Peyer's patch (tissue), 4 donors: ENCODE data around the gene ACSM6. TPM values are rescaled to one million over a fixed set of nuclear protein-coding genes. Genes with fewer than 3 reads are reported as not detected.
"Not testable (repeated sequence)": the region's sequence is repeated elsewhere in the genome, so short reads cannot be mapped to it uniquely, and the experiment has no call there.

Experiments used
- DNase-seq, 3 donors: peaks; one replicate each; pipeline ENCODE4 v3.0.0-alpha.2; 2017 to 2019
- H3K27ac ChIP-seq, 4 donors: fragments of 200-600 bp; sonication (generic); one replicate each; pipeline ENCODE4 v1.5.1; 2016 to 2019
- H3K27me3 ChIP-seq, 2 donors: fragments of 200-600 bp; sonication (generic); one replicate each; pipeline ENCODE4 v1.5.1; 2019
- H3K36me3 ChIP-seq, 3 donors: fragments of 200-600 bp; sonication (generic); one replicate each; pipeline ENCODE4 v1.5.1; 2016 to 2019
- H3K4me1 ChIP-seq, 4 donors: fragments of 200-600 bp; sonication (generic); one replicate each; pipeline ENCODE4 v1.5.1; 2016 to 2019
- H3K4me3 ChIP-seq, 4 donors: fragments of 200-600 bp; sonication (generic); 1 replicate in 3 of 4; 2 replicates in 1 of 4; pipeline ENCODE4 v1.5.1; 2016 to 2019; ENCODE audit warnings: mild to moderate bottlenecking in 1 of 4
- H3K9me3 ChIP-seq, 4 donors: fragments of 200-600 bp; sonication (generic); one replicate each; pipeline ENCODE4 v1.5.1; 2016 to 2019; ENCODE audit warnings: mild to moderate bottlenecking in 1 of 4
- POLR2A ChIP-seq, 2 donors: fragments of 450-650 bp; IDR thresholded peaks; one replicate each; pipeline ENCODE4 v1.5.1; 2017; ENCODE audit warnings: antibody characterized with exemption in 2 of 2, mild to moderate bottlenecking in 2 of 2, moderate library complexity in 2 of 2
- total RNA-seq, 4 donors: library from RNA; depleted of rRNA; stranded (reverse); fragments of >200 nt; gene quantifications; one replicate each; pipeline ENCODE4 v1.1.0, GENCODE V29; 2016
- TF ChIP-seq, protein P1 (sequence below), 6 experiments: fragments of 450-650 bp in 4 of 6; fragments of 200-600 bp in 2 of 6; sonication (generic) in 1 of 6; IDR thresholded peaks; one replicate each; pipeline ENCODE4 v1.5.1; 2017 to 2019; ENCODE audit warnings: antibody characterized with exemption in 6 of 6, mild to moderate bottlenecking in 3 of 6, moderate library complexity in 1 of 6

Gene ACSM6
- total RNA-seq, 4 donors from 2014 or later = not detected

GRCh38 chr10:95217476-95217875, 23.4 kb downstream of the ACSM6 start:
- Histone ChIP-seq H3K27me3 (no peaks in the 10 kb centered on the region), H3K27ac (no peak overlapping the region), H3K4me1 (no peaks in the 10 kb centered on the region), H3K4me3 (no peak overlapping the region), H3K36me3 (peaks cover 0 to 2% (median 0%) of the 10 kb centered on the region in 3 donors), H3K9me3 (no peaks in the 10 kb centered on the region)
- TF ChIP-seq POLR2A (IDR thresholded peaks at IDR 0.05) = no peak
- TF ChIP-seq, protein P1, sequence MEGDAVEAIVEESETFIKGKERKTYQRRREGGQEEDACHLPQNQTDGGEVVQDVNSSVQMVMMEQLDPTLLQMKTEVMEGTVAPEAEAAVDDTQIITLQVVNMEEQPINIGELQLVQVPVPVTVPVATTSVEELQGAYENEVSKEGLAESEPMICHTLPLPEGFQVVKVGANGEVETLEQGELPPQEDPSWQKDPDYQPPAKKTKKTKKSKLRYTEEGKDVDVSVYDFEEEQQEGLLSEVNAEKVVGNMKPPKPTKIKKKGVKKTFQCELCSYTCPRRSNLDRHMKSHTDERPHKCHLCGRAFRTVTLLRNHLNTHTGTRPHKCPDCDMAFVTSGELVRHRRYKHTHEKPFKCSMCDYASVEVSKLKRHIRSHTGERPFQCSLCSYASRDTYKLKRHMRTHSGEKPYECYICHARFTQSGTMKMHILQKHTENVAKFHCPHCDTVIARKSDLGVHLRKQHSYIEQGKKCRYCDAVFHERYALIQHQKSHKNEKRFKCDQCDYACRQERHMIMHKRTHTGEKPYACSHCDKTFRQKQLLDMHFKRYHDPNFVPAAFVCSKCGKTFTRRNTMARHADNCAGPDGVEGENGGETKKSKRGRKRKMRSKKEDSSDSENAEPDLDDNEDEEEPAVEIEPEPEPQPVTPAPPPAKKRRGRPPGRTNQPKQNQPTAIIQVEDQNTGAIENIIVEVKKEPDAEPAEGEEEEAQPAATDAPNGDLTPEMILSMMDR (IDR thresholded peaks at IDR 0.05) = no peak
- no peak for DNase-seq

DNA sequence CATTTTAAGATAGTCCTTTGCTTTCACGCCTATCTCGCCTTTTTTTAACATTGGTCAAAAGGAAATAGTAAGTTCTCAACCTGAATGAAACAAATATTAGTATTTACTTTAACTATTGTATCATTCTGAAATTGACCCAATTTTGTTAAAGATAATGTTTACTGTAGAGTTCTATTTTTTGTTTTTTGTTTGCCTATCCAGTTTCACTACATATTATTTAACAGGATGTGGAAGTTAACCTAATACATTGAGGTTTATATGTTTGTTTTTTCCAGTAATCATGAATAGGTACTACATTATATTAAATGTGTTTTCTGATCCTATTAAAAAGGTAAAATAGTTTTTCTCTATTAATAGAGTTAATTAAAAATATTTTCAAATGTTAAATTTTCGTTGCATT, 26.5 kb downstream of the ACSM6 start:
- H3K4me1 ChIP-seq = no peaks in the 10 kb centered on the region
- DNase-seq = no peak
- no peak overlapping the region for H3K4me3 ChIP-seq
- no peaks in the 10 kb centered on the region for H3K27me3 ChIP-seq
- peaks cover 0 to 2% (median 0%) of the 10 kb centered on the region in 3 donors for H3K36me3 ChIP-seq
- TF ChIP-seq, protein P1 (IDR thresholded peaks at IDR 0.05) = no peak
- no peak for TF ChIP-seq POLR2A (IDR thresholded peaks at IDR 0.05)
- H3K27ac ChIP-seq = no peak overlapping the region
- H3K9me3 ChIP-seq = no peaks in the 10 kb centered on the region

DNA sequence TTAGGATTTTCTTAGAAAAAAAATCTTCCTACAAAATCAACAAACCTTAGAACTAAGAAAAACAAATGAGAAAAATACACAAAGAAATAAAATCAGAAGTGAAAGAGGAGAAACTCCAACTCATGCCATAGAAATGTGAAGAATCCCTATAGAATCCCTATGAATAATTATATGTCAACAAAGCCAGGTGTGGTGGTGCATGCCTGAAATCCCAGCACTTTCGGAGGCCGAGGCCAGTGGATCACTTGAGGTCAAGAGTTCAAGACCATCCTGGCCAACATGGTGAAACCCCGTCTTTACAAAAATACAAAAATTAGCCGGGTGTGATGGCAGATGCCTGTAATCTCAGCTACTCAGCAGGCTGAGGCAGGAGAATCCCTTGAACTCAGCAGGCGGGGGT, 27.1 kb downstream of the ACSM6 start:
- DNase-seq = no peak
- Histone ChIP-seq H3K4me1 (no peaks in the 10 kb centered on the region), H3K4me3 (no peak overlapping the region), H3K27ac (no peak overlapping the region), H3K36me3 (peaks cover 0 to 2% (median 0%) of the 10 kb centered on the region in 3 donors), H3K9me3 (no peaks in the 10 kb centered on the region), H3K27me3 (no peaks in the 10 kb centered on the region)
- TF ChIP-seq, protein P1 (IDR thresholded peaks at IDR 0.05) = no peak
- TF ChIP-seq POLR2A (IDR thresholded peaks at IDR 0.05) = no peak

GRCh38 chr10:95225136-95225535, 31.1 kb downstream of the ACSM6 start:
- DNase-seq = no peak
- Histone ChIP-seq H3K4me3 (no peak overlapping the region), H3K36me3 (no peaks in the 10 kb centered on the region), H3K27ac (no peak overlapping the region), H3K9me3 (no peaks in the 10 kb centered on the region), H3K4me1 (no peaks in the 10 kb centered on the region), H3K27me3 (no peaks in the 10 kb centered on the region)
- TF ChIP-seq POLR2A (IDR thresholded peaks at IDR 0.05) = no peak
- TF ChIP-seq, protein P1 (IDR thresholded peaks at IDR 0.05) = no peak

GRCh38 chr10:95228934-95229723, 35.1 kb downstream of the ACSM6 start:
- not testable (repeated sequence) for H3K9me3 ChIP-seq, H3K4me3 ChIP-seq, H3K27ac ChIP-seq, DNase-seq, H3K4me1 ChIP-seq, H3K27me3 ChIP-seq
- peaks cover 0 to 12% (median 0%) of the 10 kb centered on the region in 3 donors for H3K36me3 ChIP-seq

GRCh38 chr10:95229724-95230627, 35.9 kb downstream of the ACSM6 start:
- no peak for DNase-seq

DNA sequence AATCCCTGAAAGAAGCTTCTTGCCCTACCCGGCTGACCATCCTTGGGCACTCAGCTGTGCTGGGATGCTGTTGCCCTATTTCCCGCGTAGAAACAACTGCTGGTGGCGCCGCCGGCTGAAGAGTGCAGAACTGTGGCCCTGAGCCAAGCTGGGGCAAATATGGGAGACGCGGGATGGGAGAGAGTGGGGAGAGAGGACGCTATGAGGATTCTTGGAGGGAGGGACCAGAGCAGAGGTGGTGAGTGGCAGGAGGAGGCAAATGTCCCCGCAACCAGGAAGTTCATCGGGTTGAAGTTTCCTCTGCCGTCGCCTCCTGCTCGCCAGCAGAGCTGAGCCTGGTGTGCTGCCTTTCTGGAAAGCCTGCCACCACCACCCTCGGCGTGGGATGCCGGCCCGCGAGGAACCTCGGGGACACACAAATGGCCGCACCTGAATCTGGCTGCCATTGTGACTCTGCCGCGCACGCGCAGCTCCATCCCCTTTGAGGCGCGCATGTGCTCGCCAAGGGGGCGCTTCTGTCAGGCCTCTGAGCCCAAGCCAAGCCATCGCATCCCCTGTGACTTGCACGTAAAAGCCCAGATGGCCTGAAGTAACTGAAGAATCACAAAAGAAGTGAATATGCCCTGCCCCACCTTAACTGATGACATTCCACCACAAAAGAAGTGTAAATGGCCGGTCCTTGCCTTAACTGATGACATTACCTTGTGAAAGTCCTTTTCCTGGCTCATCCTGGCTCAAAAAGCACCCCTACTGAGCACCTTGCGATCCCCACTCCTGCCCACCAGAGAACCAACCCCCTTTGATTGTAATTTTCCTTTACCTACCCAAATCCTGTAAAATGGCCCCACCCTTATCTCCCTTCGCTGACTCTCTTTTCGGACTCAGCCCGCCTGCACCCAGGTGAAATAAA, 36.9 kb downstream of the ACSM6 start:
- Histone ChIP-seq H3K27ac (peak overlapping the region in 2 of 4 donors; percentile 7 to 55), H3K36me3 (peaks cover 0 to 22% (median 0%) of the 10 kb centered on the region in 3 donors), H3K4me3 (peak overlapping the region; percentile 35 to 53 (median 40))
- H3K4me1 ChIP-seq, H3K9me3 ChIP-seq, H3K27me3 ChIP-seq: not testable (repeated sequence)
- DNase-seq = peak in 2 of 3 donors; percentile 63 to 64

More at GRCh38 chr10:95229724-95230627, 35.9 kb downstream of the ACSM6 start:
- peak overlapping the region in 1 of 4 donors; percentile 7 for H3K27ac ChIP-seq
- no peaks in the 10 kb centered on the region for H3K4me1 ChIP-seq
- TF ChIP-seq, protein P1 (IDR thresholded peaks at IDR 0.05) = no peak
- no peak for TF ChIP-seq POLR2A (IDR thresholded peaks at IDR 0.05)
- peak overlapping the region in 3 of 4 donors; percentile 35 to 53 (median 41) for H3K4me3 ChIP-seq
- H3K9me3 ChIP-seq = no peaks in the 10 kb centered on the region
- no peaks in the 10 kb centered on the region for H3K27me3 ChIP-seq
- H3K36me3 ChIP-seq = peaks cover 0 to 20% (median 0%) of the 10 kb centered on the region in 3 donors
